CD14-positive monocyte (primary cell): ENCODE data around the gene HOXD1. TPM values are rescaled to one million over a fixed set of nuclear protein-coding genes. Genes with fewer than 3 reads are reported as not detected.

Experiments
- DNase-seq, 3 donors: peaks; one replicate each; pipeline ENCODE4 v3.0.0-alpha.2; 2011 to 2022
- H2AFZ ChIP-seq: 2 replicates; pipeline ENCODE4 v1.6.0; 2012; ENCODE audit warnings: mild to moderate bottlenecking, low read depth, low read length, inconsistent platforms; ENCODE audit not compliant: insufficient read depth, poor library complexity, severe bottlenecking
- H3K27ac ChIP-seq, 2 donors: 1 replicate in 1 of 2; 2 replicates in 1 of 2; pipeline ENCODE4 v1.5.1; 2012 to 2013; ENCODE audit warnings: low read length in 2 of 2, control low read depth in 1 of 2, inconsistent platforms in 1 of 2, low read depth in 1 of 2, mild to moderate bottlenecking in 1 of 2
- H3K27me3 ChIP-seq, 2 donors: one replicate each; pipeline versions ENCODE4 v1.6.0 to v1.6.1; 2011 to 2013; ENCODE audit warnings: low read length in 2 of 2; ENCODE audit not compliant: control insufficient read depth in 2 of 2, insufficient read depth in 2 of 2
- H3K36me3 ChIP-seq, 2 donors: replicated peaks in 1 of 2; 1 replicate in 1 of 2; 2 replicates in 1 of 2; pipeline versions ENCODE4 v1.5.1 to v1.6.1; 2012 to 2013; ENCODE audit warnings: low read length in 2 of 2, control low read depth in 1 of 2, inconsistent platforms in 1 of 2, mild to moderate bottlenecking in 1 of 2; ENCODE audit not compliant: insufficient read depth in 2 of 2, control insufficient read depth in 1 of 2
- H3K4me1 ChIP-seq, 2 donors: 1 replicate in 1 of 2; 2 replicates in 1 of 2; pipeline versions ENCODE4 v1.5.1 to v1.6.1; 2012 to 2013; ENCODE audit warnings: low read length in 2 of 2, control low read depth in 1 of 2, inconsistent platforms in 1 of 2, mild to moderate bottlenecking in 1 of 2, moderate library complexity in 1 of 2; ENCODE audit not compliant: insufficient read depth in 2 of 2, control insufficient read depth in 1 of 2
- H3K4me2 ChIP-seq: replicated peaks from 2 replicates; pipeline ENCODE3; 2012; ENCODE audit warnings: low read length, moderate library complexity, mild to moderate bottlenecking; ENCODE audit not compliant: poor library complexity, severe bottlenecking; ENCODE audit errors: extremely low read depth
- H3K4me3 ChIP-seq, 3 experiments: fragments of 200-600 bp in 1 of 3; sonication (generic) in 1 of 3; replicated peaks in 1 of 3; 1 replicate in 2 of 3; 2 replicates in 1 of 3; pipeline ENCODE4 v1.5.1; 2011 to 2013; ENCODE audit warnings: low read length in 3 of 3, mild to moderate bottlenecking in 3 of 3, control low read depth in 2 of 3, low read depth in 2 of 3, inconsistent platforms in 1 of 3, moderate library complexity in 1 of 3
- H3K79me2 ChIP-seq: 2 replicates; pipeline ENCODE4 v1.6.0; 2012; ENCODE audit warnings: mild to moderate bottlenecking, control low read depth, inconsistent platforms, low read length, moderate library complexity; ENCODE audit not compliant: insufficient read depth
- H3K9ac ChIP-seq: 2 replicates; pipeline ENCODE4 v1.6.0; 2017; ENCODE audit warnings: low read length, mild to moderate bottlenecking; ENCODE audit not compliant: insufficient read depth, poor library complexity, severe bottlenecking
- H3K9me3 ChIP-seq, 2 donors: replicated peaks in 1 of 2; 1 replicate in 1 of 2; 2 replicates in 1 of 2; pipeline versions ENCODE4 v1.5.1 to v1.6.1; 2012 to 2013; ENCODE audit warnings: low read length in 2 of 2, control low read depth in 1 of 2; ENCODE audit not compliant: control insufficient read depth in 1 of 2, insufficient read depth in 1 of 2
- H4K20me1 ChIP-seq: 2 replicates; pipeline ENCODE4 v1.6.0; 2012; ENCODE audit warnings: mild to moderate bottlenecking, low read length, control low read depth, moderate library complexity; ENCODE audit not compliant: insufficient read depth
- H3K27ac Mint-ChIP-seq, 7 donors: one replicate each; pipeline ENCODE4 v1.8.0; 2020; ENCODE audit warnings: mild to moderate bottlenecking in 7 of 7, mixed read lengths in 7 of 7, moderate library complexity in 6 of 7, inconsistent platforms in 2 of 7
- H3K27me3 Mint-ChIP-seq, 3 donors: one replicate each; pipeline ENCODE4 v1.8.0; 2021 to 2022; ENCODE audit warnings: low read depth in 3 of 3, mild to moderate bottlenecking in 3 of 3, mixed read lengths in 3 of 3, moderate library complexity in 3 of 3, inconsistent platforms in 1 of 3
- H3K36me3 Mint-ChIP-seq, 2 donors: one replicate each; pipeline ENCODE4 v1.8.0; 2020; ENCODE audit warnings: mixed read lengths in 2 of 2, inconsistent platforms in 1 of 2, mild to moderate bottlenecking in 1 of 2
- H3K4me1 Mint-ChIP-seq: one replicate; pipeline ENCODE4 v1.8.0; 2020; ENCODE audit warnings: mild to moderate bottlenecking, mixed read lengths
- H3K4me3 Mint-ChIP-seq, 2 donors: one replicate each; pipeline ENCODE4 v1.8.0; 2020; ENCODE audit warnings: mild to moderate bottlenecking in 2 of 2, mixed read lengths in 2 of 2, moderate library complexity in 1 of 2
- H3K9me3 Mint-ChIP-seq, 7 donors: one replicate each; pipeline ENCODE4 v1.8.0; 2020 to 2022; ENCODE audit warnings: mixed read lengths in 7 of 7, mild to moderate bottlenecking in 6 of 7, moderate library complexity in 6 of 7, inconsistent platforms in 2 of 7
- CTCF ChIP-seq: fragments of 200-600 bp; IDR thresholded peaks from one replicate; pipeline ENCODE4 v1.8.0; 2022; ENCODE audit warnings: antibody characterized with exemption, mild to moderate bottlenecking
- WGBS: methylation state at CpG from one replicate; pipeline ENCODE4 v1.1.5; 2013; ENCODE audit warnings: missing lambda C conversion rate; ENCODE audit not compliant: insufficient coverage; 5-methylcytosine and 5-hydroxymethylcytosine counted together
- intact Hi-C, 2 donors: fragments of 100-400 bp; cut with micrococcal nuclease; formaldehyde crosslinking; loops; one replicate each; pipeline versions ENCODE4 v1.15.0 to v1.15.1; 2023
- polyA plus RNA-seq, 3 donors: library from polyadenylated mRNA; depleted of rRNA in 1 of 3; unstranded in 2 of 3; stranded (reverse) in 1 of 3; fragments of 300-500 nt in 2 of 3; fragments of >200 nt in 1 of 3; fragmentation: Illumina TruSeq in 2 of 3; gene quantifications; 1 replicate in 2 of 3; 2 replicates in 1 of 3; pipeline ENCODE4 v1.2.3, GENCODE V29; 2012 to 2021

HOXD1 gene
- polyA plus RNA-seq, 3 donors = not detected

- Histone ChIP-seq H3K4me1 (no peaks in the 10 kb centered on the region), H2AFZ (no peak overlapping the region), H3K9ac (no peak overlapping the region), H4K20me1 (no peaks in the 10 kb centered on the region), H3K36me3 (no peaks in the 10 kb centered on the region), H3K4me2 (no peak overlapping the region), H3K4me3 (no peak overlapping the region), H3K27me3 (peaks cover 90 to 100% of the 10 kb centered on the region in 2 donors), H3K9me3 (peaks cover 0 to 35% of the 10 kb centered on the region in 2 donors), H3K79me2 (no peaks in the 10 kb centered on the region), H3K27ac (no peak overlapping the region)
- TF ChIP-seq CTCF = no peak
- WGBS = 0% methylated on average over 1 of the region's 7 CpGs
- intact Hi-C loops = no loop called here
- H3K4me3 Mint-ChIP-seq = peak overlapping the region in 1 of 2 donors; percentile 22
- no peak for DNase-seq
- H3K9me3 Mint-ChIP-seq = peaks cover 0 to 34% (median 12%) of the 10 kb centered on the region in 7 donors
- H3K36me3 Mint-ChIP-seq = no peaks in the 10 kb centered on the region
- peaks cover 96 to 100% (median 100%) of the 10 kb centered on the region in 3 donors for H3K27me3 Mint-ChIP-seq
- no peak overlapping the region for H3K27ac Mint-ChIP-seq
- H3K4me1 Mint-ChIP-seq = peaks cover 7% of the 10 kb centered on the region
Observed at GRCh38 chr2:176173567-176174381, 14.7 kb upstream of the HOXD1 start.

GRCh38 chr2:176174382-176174823 lies 14.1 kb upstream of the HOXD1 start:
- TF ChIP-seq CTCF = no peak
- no peak overlapping the region for H3K4me2 ChIP-seq
- H3K36me3 ChIP-seq = no peaks in the 10 kb centered on the region
- no peak overlapping the region for H2AFZ ChIP-seq
- no peak overlapping the region for H3K27ac Mint-ChIP-seq
- no peaks in the 10 kb centered on the region for H3K4me1 ChIP-seq
- WGBS = 3% methylated on average over 11 of the region's 14 CpGs
- peaks cover 7% of the 10 kb centered on the region for H3K4me1 Mint-ChIP-seq
- intact Hi-C loops = no loop called here
- H3K9me3 ChIP-seq = peaks cover 0 to 39% of the 10 kb centered on the region in 2 donors
- no peak for DNase-seq
- H3K27me3 Mint-ChIP-seq = peaks cover 97 to 100% (median 100%) of the 10 kb centered on the region in 3 donors
- peaks cover 0 to 34% (median 12%) of the 10 kb centered on the region in 7 donors for H3K9me3 Mint-ChIP-seq
- H4K20me1 ChIP-seq = no peaks in the 10 kb centered on the region
- H3K4me3 Mint-ChIP-seq = peak overlapping the region in 1 of 2 donors; percentile 61
- H3K27ac ChIP-seq = no peak overlapping the region
- no peak overlapping the region for H3K4me3 ChIP-seq
- H3K27me3 ChIP-seq = peaks cover 92 to 100% of the 10 kb centered on the region in 2 donors
- H3K9ac ChIP-seq = no peak overlapping the region
- H3K79me2 ChIP-seq = no peaks in the 10 kb centered on the region
- H3K36me3 Mint-ChIP-seq = no peaks in the 10 kb centered on the region
